Left ventricle myocardium superior (tissue), 1 donor: ENCODE data around the gene DPP10. TPM values are rescaled to one million over a fixed set of nuclear protein-coding genes. Genes with fewer than 3 reads are reported as not detected.

Experiments used
- ATAC-seq: fragments of 200-7000 bp; cut with Tn5 transposase; one replicate; pipeline ENCODE4 v1.9.1; 2020; ENCODE audit warnings: mild to moderate bottlenecking, moderate library complexity
- DNase-seq: peaks from one replicate; pipeline ENCODE4 v3.0.0-alpha.2; 2020
- intact Hi-C: fragments of 100-400 bp; cut with micrococcal nuclease; formaldehyde crosslinking; loops from one replicate; pipeline ENCODE4 v1.11.0; 2022
- total RNA-seq: library from RNA; stranded (reverse); fragmentation: NEBNext Ultra II Directional; extraction: Animal tissue kit (Norgen Biotek cat#: 25700); gene quantifications from one replicate; pipeline ENCODE4 v1.2.1, GENCODE V29; 2021
- donor health status: DM: no; HTN: yes; CAD: no; lungs with severe emphysema.

DPP10 gene
- total RNA-seq, 1 donor from 2014 or later: 0.27 TPM

DNA sequence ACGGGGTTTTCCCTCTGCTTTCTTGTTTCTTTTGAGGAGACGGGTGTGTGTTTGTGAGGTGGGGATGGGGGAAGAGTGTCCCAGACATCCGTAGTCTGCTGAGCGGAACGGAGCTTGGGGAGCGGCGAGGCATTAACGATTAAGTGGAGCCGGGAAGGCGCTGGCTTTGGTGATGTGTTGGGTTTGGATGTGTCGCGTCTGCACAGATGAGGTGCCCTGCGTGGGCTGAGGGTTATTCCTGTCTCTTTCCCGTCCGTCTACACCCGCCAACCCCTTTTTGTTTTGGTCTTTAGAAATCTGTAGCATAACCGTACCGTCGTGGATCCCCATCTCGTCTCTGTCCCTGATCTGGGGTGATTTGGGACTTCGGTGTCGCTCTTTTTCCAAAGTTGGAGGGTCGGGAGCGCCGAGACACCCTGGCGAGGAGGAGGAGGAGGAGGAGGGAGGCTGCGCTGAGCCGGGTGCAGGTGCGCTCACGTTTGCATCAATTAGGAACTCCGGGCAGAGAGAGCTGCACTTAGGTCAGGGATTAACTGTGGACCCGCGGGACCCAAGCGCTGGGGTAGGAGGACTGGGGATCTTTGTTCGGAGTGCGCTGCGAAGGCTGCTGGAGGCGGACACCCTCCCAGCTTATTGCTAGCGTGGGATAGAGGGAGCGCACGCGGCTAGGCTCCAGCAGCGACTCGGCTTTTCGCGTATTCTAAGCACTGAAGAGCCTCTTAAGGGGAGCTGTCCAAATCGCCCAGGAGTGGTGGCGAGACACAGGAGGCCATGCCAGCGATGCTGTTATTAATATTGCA is 720.3 kb downstream of the DPP10 start:
- no peak for ATAC-seq
- DNase-seq: no peak
- intact Hi-C loops: no loop called here

DNA sequence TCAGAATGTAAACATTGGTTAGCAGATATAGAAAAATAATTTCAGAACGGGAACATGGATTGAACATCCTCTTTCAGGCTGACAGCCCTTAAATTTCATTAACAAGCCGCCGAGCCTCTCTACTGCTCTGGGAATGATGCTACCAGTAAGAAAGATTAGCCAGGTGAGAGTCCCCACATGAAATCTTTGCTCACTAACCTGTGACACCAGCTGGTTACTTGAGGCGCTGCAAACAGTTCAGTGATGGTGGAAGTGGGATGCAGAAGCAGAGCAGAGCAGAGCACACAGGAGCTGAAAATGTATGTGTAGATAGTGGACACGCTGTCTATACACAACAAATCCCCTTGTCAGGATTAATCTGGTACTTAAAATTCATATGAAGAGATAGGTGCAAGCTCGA is 721.1 kb downstream of the DPP10 start:
- no peak for DNase-seq
- intact Hi-C loops: no loop called here
- ATAC-seq: no peak

DNA sequence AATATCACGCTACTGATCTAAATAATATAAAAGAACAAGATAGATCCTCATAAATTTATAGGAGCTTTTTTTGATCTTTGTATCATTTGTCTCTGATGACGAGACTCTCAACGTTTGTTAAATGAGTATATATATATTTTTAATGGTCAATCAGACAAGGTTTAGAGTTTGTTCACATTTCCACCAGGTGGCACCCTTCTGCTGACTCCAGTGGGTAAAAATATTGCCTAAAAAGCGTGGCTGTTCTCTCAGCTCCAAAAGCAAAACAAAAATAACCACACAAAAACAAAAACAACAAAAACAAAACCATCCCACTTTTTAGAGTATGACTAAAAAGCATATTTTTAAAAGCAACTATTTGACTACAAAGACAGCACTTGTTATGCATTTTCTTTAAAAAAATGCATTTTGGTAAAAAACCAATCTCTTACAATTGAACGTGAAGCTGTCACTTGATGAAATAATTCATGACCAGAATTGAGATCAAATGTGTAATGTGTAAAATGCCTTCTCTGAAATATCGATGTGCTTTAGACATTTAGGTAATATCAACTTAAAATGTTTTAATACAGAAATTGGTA is 723.2 kb downstream of the DPP10 start:
- no peak for ATAC-seq
- no peak for DNase-seq
- intact Hi-C loops: no loop called here

DNA sequence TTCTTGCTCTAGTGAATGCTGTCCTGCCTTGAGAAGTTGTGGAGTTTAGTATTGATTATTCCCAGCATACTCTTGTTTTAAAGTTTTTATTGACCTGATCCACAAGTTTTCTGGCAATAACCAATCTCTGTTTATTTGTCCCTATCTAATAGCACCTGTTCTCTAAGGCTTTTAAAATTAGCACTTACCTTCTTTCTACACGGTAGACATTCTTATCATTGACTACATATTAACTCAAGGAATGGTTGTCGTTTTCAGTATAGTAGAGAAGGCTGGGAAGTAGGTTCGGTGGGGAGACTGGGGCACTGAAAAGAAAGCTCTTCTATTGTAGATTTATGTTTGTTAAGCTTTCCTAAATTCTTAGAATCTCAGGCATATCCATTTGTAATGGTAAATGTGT is 726.0 kb downstream of the DPP10 start:
- ATAC-seq: no peak
- intact Hi-C loops: no loop called here
- DNase-seq: no peak

DNA sequence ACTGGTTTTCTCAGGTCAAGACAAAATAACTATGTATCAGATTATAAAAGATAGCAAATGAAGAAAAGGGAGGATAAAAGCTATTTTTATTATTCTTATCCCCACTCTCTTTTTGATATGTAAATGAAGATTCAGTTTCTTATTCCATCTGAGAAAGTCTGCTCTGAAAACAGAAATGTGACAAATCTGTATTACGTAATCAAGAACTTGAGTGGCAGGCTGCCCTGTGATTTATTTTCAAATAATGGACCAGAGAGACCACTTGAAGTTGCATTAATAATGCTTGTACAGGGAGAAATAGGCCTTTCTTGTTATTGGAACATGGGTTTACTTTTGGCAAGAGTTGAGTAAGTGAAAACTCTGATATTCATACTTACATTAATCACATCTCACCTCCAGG is 727.4 kb downstream of the DPP10 start:
- intact Hi-C loops: no loop called here
- no peak for DNase-seq
- no peak for ATAC-seq

DNA sequence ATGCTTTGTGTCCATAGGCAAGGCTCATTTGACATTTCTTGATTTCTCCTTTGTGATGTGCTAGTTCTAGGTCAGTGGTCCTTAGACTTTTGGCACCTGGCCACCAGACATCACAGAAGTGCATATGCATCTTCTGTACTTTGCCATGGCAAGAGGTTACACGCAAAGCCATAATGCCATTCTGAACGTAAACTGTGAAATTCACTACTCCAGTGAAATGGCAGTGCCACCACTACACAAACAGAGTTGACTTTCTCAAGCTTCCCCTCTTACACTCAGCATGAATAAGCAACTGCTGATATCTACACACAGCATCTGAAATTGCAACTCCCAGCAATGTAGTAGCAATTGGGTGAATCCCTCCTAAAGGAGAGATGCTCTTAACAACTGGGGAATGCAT is 729.3 kb downstream of the DPP10 start:
- no peak for ATAC-seq
- intact Hi-C loops: no loop called here
- no peak for DNase-seq

DNA sequence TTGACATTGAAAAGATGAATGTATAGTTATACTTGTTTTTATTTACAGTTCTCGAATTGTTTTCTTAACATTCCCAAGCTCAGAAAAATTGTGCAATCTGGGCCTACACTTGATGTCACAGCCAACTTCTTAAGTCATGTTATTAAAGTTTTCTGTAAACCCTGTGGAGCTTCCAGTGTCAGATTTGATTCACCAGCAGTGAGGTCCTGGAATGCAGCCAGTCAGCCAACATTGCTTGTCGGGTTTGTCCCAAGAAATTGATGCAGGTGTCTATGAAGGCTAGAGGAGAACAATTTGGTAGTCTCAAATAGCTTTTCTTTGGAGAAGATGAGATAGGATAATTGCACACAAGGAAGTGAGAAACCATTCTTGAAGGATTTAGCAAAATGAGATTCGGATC is 732.2 kb downstream of the DPP10 start:
- ATAC-seq (no peak), DNase-seq (no peak)
- intact Hi-C loops: no loop called here

DNA sequence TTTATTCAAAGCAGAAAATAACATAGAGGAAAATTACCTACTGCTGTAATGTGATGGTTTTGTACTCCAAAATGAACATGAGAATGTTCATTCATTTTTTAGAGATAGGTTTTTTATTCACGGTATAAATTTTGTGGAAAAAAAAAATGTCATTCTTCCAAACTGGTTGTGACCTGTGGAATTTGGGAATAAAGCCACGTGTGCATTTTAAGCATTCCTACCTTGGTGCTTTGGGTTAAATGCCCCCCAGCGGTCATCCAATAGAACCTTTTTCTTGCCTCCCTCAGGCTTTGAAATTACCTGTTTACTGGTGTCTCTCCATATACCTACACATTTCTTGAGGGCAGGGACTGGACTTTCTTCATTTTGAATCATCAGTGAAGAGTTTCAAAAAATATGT is 740.7 kb downstream of the DPP10 start:
- DNase-seq (no peak), ATAC-seq (no peak)
- intact Hi-C loops: no loop called here

DNA sequence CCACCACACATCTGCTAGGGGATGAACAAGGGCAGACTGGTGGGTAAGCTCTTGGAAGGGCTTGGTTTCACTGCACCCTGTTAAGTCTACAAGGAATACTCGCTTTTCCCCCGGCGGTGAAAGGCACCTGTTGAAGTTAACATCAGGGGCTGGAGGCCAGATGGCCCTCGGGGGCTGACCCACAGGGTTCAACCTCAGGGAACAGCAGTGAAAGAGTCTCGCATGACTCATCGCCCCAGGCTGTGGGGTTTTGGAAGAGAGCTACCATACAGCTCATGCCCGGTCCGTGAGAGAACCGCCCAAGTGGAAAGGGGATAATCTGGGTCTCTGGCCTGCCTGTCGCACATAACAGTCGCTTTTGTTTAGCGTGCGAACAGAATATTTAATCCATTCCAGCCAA is 748.0 kb downstream of the DPP10 start:
- no peak for DNase-seq
- intact Hi-C loops: no loop called here
- ATAC-seq: no peak

DNA sequence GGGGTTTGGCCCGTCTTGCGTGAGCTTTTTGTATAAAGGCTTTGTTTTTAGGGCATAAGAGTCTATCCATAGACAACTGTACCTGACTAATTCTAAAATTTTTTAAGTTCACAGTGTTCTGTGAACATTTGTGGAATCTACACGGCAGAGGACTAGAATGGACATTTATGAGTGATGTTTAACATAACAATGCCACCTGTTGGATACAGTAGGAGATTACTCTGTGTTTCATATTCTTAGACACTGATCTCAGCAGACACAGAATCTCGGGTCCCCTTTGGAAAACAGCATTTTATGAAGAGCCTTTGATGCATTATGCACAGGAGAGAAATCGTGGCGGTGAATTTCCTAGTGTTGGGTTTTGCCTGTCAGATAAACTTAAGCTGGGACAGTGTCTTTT is 752.2 kb downstream of the DPP10 start:
- intact Hi-C loops: no loop called here
- ATAC-seq (no peak), DNase-seq (no peak)

DNA sequence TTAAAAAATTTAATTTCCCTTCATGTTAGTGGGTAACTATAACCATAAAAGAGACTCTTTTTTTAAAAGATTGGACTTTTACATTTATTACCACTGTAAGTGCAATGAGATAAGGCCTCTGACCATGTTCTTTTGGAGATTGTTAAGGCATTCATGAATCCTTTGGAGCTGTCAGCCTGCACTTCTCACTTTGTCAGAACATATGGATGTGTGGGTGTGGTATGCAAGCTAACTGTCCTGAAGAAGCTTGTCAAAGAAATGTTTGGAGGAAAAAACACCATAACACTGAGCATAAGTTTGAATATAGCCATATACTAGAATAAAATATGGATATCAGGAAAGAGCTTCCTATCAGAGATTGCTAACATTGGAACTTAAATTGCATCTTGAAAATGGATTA is 754.1 kb downstream of the DPP10 start:
- ATAC-seq (no peak), DNase-seq (no peak)
- intact Hi-C loops: no loop called here

DNA sequence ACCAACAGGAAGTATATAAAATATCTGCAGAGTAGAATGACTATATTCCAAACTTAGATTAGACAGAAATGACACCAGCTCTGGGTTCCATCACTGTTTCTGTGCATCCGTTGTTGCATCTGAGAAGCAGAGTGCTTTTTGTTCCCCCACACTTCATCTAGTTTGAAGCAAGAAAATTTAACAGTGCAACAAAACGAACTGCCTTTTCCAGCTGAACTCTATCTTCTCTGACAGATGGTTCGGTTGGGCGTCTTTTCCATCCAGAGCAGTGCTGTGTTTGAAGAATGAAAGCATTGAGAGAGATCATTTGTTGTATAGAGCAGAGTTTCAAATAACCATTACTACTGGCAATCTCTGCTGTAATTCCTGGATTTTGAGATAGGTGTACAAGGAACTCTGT is 757.5 kb downstream of the DPP10 start:
- DNase-seq (no peak), ATAC-seq (no peak)
- intact Hi-C loops: no loop called here

DNA sequence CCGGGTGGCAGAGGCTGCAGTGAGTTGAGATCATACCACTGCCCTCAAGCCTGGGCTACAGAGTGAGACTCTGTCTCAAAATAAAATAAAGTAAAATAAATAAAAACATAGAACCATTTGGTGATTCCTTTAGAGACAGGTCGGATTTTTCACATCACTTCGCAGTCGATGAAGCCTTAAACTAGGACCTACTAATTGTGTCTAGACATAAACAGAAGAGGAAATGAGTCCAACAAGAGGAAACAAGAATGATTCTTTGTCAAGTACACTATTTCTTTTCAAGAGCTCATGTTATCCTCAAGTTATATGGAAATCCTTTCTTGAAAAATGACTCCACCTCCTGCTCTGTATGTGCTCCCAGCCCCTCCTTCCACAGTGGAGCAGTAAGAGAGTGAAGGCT is 758.9 kb downstream of the DPP10 start:
- ATAC-seq (no peak), DNase-seq (no peak)
- intact Hi-C loops: no loop called here

DNA sequence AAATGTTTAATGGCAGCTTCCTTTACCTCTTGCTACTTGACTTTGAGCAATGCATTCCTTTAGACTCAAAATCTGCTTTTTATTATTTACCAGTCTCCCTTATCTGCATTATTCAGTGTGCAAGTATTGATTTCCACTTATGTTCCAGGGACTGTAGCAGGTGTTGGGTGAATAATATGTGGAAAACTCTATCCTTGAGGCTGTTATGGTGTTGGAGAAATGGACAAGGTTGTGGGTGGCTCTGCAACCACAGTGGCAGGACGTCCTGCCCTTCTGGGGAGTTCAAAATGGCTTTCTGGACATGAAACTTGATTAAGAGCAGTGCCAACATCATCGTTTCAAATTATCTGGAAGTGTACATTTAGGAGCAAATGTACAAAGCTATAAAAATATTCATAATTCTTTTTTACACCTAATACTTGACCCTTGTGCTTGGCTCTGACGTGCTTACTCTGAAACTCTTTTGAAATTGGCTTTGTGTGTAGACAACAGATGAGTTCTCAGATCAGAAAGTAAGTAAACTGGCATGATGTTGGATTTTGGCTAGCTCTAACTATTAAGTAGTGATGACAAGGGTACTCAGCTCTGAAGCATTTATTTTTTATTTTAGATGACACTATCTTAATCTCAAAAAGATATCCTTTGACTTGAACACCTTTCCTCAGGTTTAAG is 766.2 kb downstream of the DPP10 start:
- intact Hi-C loops: no loop called here
- no peak for ATAC-seq
- DNase-seq: no peak

DNA sequence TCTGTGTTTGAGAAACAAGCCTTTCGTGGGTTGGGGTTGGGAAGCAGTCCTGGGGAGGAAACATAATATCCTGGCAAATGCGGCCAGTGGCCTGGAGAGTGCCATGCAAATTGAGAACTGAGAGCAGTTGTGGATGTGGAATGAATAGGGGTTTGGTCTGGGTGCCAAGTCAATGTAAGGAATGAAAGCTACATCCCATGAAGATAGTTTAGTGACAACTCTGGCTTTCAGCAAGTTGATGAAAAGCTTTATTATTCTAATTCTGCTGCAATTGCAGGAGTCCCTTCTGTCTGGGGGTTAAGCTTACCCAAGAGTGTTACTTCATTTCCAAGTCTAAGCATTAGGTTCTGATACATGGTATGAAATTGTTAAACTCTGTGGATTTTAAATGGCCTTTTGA is 771.6 kb downstream of the DPP10 start:
- intact Hi-C loops: no loop called here
- ATAC-seq: no peak

DNA sequence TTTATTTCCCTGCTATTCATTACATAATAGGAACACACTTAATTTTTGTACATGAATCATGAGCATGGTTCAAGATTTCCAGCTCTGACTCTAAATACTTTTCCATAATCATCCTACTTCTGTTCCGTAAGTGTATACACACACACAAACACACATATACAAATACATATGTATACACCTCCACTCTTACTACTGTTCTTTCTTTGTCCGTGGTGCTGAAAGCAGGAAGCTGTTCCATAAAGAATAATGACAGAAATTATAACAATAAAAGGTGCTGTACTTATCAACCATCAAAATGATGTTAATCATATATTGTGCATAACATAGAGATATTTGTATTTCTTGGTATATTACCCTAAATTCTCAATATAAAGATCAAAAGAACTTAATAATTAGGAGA is 776.9 kb downstream of the DPP10 start:
- no peak for ATAC-seq
- no peak for DNase-seq
- intact Hi-C loops: no loop called here

More for the DNA sequence above, 771.6 kb downstream of the DPP10 start:
- DNase-seq: no peak

DNA sequence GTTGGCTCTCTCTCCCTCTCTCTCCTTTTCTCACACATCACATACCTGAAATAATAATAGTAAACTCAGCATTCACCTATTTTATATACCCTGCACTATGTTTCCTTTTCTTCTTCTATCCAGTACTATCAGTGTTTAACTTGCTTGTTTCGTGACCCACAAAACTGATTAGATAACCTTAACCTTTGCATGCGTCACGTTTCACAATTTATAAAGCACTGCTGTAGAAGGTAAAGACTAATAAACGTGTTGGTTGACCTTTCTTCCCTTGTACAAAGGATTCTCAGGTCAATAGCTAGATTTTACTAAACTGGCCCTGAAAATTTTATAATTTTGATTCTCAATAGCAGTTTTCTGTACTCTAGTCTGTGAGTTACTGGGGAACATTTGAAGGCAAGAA is 791.7 kb downstream of the DPP10 start:
- DNase-seq (no peak), ATAC-seq (no peak)
- intact Hi-C loops: no loop called here

DNA sequence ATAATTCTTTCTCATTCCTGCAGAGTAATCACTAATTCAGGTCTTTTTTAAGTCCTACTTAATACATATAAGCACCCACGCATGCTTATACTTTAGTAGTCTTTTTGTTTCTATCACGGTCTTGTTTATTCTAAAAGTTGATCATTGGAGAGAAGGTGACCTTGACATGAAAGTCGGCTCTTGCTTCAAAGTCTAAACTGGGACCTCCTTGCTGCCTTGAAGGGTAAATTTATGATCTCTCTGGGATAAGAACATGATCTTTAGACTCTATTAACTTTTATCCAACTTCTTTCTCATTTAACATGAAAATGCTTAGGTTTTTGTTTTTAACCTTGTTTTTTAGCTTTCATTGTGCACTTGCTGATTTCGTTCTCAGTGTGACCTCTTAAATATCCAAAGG is 792.3 kb downstream of the DPP10 start:
- DNase-seq (no peak), ATAC-seq (no peak)
- intact Hi-C loops: no loop called here

DNA sequence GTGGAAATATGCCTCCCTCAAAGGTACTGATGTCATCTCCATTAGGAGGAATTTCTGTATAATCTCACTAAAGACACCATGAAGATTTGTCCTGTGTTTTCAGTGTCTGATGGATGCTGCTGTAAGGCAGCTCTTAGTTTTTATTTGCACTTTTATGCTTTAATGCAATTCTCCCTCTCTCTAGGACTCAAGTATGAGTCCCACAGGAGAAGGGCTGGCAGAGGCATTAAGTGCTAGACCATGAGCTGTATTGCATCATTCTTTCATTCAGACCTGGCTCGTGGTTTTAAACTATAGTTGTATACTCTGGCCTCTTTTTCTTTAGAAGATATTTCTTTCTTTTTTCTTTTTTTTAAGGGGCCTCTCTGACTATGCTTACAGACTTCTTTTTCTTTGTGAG is 805.6 kb downstream of the DPP10 start:
- no peak for ATAC-seq
- no peak for DNase-seq
- intact Hi-C loops: no loop called here

DNA sequence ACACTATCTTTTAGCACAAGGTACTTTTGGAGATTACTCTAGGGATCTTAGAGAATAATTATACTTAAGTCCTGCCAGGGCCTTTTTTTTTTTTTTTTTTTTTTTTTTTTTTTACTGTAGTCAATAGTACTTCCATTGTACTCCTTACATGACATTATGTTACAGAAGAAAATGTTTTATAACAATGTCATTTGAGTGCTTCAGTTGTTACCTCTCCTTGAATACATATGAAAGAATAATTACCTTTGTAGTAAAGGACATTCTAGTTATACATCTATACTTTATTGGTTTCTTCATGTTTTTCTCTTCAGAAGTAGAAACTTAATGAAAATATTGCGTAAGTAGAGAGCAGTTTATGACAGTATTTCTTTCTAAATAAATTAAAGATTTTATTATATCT is 834.9 kb downstream of the DPP10 start:
- ATAC-seq: no peak
- no peak for DNase-seq
- intact Hi-C loops: no loop called here

DNA sequence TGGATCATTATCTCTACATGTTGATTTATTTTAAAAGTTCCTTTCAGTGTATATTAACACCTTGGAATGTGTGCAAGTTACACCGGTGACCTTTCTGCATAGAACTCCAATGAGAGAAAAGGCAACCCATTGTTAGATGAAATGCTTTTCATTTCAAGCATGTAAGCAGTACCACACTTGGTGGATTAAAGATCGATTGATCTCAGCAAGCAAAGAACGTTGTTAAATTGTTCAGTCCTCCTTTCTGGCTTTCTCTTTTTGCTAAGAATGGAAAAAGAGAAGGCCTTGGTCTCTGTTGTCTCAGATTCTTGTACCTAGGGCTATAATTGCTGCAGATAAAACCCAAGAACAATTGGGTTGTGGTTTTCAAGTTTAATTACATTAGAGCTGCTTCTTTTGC is 843.0 kb downstream of the DPP10 start:
- no peak for DNase-seq
- ATAC-seq: no peak
- intact Hi-C loops: no loop called here
